HG03095 (cell line): ENCODE data around the gene NIPAL4.
A peak's percentile ranks its signal among the peaks of the same experiment; 100 is the strongest.
"Not testable (repeated sequence)": the region's sequence is repeated elsewhere in the genome, so short reads cannot be mapped to it uniquely, and the experiment has no call there.

Source experiments
- ATAC-seq: cut with Tn5 transposase; IDR thresholded peaks from one replicate; pipeline ENCODE4 v1.9.1; 2021; ENCODE audit warnings: moderate library complexity; ENCODE audit not compliant: unreplicated experiment

The NIPAL4 gene

DNA sequence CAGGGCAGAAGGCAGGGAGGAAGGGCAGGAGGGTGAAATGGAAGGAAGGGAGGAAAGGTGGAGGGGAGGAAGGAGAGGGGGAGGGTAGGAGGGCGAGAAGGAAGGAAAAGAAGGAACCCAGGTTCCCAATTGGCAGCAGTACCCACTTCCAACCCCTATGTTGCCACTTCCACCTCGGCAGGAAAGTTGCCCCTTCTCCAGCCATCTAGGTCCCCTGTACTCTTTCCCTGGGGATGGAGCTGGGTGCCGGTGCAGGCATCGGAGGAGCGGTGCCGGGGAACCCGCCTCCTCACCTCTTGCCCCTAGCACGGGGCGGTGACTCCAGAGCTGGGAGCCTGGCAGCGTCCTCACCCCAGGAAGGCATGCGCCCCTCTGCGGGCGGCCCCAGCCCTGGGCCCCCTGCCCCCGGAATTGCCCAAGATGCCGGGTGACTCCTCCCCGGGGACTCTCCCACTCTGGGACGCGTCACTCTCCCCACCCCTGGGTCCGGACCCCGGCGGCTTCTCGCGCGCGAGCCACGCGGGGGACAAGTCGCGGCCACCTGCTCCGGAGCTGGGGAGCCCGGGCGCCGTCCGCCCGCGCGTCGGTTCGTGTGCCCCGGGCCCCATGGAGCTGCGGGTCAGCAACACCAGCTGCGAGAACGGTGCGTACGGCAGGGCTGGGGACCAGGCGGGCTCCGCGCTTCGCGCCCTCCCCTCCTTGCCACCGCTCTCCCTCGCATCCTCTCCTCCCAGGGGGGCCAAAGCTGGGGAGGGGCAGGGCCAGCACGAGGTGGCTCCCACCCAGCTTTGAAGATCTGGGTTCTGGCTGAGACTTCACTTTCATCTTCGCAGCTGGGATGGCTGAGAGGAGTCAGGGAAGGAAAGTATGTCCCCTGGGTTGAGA, at the start of gene NIPAL4:
Gene NIPAL4, plus strand, starts transcription at position 499 of the 885 bp plus-strand sequence. Its CDS starts 108 bp downstream, at position 607.
- ATAC-seq, result no peak

DNA sequence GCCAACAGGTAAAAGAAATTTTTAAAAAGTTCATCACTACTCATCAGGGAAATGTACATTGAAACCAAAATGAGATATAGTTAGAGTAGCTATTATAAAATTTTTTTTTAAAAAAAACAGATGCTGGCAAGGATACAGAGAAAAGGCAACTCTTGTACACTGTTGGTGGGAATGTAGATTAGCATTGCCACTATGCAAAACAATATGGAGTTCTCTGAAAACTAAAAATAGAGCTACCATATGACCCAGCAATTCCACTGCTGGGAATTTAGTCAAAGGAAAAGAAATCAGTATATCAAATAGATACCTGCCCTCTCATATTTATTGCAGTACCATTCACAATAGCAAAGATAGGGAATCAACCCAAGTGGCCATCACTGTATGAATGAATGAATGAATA, 44.2 kb upstream of the NIPAL4 start:
- no peak for ATAC-seq

DNA sequence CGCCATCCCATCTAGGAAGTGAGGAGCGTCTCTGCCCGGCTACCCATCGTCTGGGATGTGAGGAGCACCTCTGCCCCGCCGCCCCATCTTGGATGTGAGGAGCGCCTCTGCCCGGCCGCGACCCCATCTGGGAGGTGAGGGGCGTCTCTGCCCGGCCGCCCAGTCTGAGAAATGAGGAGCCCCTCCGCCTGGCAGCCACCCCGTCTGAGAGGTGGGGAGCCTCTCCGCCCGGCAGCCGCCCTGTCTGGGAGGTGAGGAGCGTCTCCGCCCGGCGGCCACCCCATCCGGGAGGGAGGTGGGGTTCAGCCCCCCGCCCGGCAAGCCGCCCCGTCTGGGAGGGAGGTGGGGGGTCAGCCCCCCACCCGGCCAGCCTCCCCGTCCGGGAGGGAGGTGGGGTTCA, 40.5 kb upstream of the NIPAL4 start:
- ATAC-seq, result not testable (repeated sequence)

DNA sequence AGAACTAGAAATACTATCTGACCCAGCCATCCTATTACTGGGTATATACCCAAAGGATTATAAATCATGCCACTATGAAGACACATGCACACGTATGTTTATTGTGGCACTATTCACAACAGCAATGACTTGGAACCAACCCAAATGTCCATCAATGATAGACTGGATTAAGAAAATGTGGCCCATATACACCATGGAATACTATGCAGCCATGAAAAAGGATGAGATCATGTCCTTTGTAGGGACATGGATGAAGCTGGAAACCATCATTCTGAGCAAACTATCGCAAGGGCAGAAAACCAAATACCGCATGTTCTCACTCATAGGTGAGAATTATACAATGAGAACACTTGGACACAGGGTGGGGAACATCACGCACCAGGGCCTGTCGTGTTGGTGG, 30.1 kb upstream of the NIPAL4 start:
- not testable (repeated sequence) for ATAC-seq

DNA sequence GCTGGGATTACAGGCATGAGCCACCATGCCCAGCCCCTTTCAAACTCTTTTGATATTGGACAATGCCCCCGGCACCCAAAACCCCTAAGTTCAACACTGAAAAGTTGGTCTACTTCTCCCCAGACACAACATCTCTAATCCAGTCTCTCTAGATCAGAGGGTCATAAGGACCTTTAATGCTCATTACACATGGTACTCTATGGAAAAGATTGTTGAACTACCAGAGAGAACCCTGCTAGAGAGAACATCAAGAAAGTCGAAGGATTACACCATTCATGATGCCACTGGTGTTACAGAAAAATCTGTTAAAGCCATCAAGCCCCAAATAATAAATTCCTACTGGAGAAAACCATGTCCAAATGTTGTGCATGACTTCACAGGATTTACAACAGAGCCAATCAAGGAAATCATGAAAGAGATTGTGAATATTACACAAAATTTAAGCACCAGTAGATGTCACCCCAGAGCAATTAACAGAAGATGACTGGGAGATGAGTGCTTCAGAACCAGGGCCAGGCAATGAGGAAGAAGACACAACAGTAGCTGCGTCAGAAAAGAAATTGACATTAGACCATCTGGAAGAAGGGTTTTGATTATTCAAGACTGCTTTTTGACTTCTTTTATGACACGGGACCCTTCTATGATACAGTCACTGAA, 28.3 kb upstream of the NIPAL4 start:
- peak; percentile 83 for ATAC-seq

DNA sequence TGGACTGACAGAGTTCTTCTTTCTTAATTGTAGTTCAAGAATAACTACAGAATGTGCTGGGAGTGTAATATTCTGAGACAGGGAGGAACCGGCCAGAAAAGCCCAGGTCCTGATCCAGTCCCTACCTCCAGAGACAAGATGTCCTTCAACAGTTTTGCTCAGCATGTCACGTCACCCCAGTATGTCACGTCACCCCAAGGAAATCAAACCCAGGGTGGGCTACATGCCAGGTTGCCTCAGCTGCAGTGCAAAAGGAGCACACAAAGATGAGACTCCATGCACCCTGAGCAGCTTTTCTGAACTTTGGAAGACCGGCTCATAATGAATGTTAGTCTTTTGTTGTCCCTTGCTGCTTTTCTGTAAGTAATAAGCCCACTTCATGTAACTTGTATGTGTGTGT, 25.9 kb upstream of the NIPAL4 start:
- ATAC-seq, result no peak

DNA sequence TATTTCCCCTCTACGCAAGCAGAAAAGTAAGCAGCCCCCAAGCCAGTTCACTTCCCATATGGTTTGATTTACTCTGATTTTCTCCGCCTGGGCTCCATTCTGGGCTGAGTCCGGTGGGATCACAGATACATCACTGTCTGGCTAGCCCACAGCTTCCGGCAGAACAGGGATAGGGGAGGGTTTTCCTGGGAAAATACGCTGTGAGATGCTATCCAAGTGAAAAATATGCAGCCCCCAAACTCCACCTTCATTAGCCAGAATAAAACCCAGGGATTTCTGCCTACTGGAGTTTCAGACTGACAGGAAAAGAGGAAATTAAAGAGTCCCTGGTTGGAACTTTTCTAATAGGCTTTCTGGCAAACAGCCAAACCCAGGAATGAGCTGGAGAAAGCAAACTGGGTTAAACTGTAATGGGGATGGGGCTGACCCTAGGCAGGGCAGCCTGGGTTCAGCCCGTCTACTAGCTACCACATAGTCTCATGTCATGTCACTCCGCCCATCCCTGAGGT, 16.9 kb upstream of the NIPAL4 start:
- ATAC-seq, result no peak

DNA sequence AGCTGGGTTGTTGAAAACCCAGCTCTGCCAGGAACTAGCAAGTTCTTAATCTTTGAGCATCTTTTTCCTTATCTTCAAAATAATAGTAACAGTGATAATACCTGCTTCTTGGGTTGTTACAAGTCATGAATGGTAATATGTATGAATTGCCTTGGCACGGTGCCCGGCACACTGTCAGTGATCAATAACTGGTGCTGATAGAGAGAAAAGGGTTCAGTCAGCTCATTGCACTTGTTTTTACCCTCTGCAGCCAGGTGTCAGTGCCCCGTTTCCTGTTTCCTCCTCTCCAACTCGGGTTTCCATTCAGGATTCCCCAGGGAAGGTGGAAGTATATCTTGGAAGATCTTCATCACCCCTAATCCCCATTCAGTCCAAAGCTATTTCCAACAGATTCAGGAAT, 15.8 kb upstream of the NIPAL4 start:
- no peak for ATAC-seq

DNA sequence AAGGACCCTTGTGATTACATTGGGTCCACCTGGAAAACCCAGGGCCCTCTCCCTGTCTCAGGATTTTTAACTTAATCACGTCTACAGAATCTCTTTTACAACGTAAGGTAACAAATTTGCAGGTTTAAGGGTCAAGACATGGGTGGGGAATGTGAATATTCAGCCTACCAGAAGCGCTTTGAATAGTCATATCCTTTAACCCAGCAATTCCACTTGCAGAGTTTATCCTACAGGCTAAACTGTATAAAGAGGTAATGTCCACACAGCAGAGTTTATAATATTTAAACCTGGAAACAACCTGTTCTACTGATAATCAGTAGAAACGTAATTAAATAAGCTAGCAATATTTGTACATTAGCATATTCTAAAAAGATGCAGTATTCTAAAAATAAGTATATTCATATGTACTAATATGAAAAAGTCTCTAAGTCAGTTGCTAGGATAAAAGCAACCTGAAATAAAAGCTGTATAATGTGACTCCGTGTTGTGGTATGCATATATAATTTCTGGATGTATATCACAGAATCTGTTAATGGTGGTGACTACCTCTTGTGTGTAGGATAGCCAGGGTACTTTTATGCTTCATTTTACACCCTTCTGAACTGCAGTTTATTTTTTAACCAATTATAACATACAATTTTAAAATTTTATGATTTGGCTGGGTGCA, 14.1 kb upstream of the NIPAL4 start:
- no peak for ATAC-seq

DNA sequence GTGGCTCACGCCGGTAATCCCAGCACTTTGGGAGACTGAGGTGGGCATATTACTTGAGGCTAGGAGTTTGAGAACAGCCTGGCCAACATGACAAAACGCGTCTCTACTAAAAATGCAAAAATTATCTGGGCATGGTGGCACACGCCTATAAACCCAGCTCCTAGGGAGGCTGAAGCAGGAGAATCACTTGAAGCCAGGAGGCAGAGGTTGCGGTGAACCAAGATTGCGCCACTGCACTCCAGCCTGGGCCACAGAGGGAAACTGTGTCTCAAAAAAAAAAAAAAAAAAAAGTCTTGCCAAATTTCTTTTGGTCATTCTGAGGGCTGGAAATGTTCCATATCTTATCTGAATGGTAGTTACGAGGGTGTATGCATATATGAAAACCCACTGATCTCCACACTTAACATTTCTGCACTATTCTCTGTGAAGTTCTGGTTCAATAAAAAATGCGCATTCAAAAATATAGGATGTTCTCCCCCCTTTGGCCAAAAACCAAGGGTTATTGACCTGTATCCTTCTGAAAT, 13.5 kb upstream of the NIPAL4 start:
- no peak for ATAC-seq

DNA sequence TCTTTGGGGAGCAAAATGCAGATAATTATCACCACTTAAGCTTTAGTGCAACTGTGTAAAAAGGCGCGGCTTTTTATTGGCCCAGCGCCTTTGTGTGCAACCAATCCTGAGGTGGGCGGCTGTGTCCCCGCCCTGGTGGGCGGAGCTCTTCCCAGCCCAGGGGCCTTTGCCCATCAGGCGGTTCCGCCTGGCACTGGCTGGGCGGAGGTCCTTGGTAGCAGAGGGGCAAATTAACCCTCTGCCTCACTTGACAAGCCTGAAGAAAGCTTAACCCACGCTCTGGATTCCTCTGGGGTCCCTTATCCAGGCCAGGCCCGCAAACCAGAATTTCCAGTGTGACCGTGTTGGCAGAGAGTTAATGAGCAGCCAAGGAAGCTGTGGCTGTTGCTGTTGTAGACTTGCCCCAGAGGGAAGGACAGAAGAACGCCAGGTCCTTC, 12.8 kb upstream of the NIPAL4 start:
- no peak for ATAC-seq

DNA sequence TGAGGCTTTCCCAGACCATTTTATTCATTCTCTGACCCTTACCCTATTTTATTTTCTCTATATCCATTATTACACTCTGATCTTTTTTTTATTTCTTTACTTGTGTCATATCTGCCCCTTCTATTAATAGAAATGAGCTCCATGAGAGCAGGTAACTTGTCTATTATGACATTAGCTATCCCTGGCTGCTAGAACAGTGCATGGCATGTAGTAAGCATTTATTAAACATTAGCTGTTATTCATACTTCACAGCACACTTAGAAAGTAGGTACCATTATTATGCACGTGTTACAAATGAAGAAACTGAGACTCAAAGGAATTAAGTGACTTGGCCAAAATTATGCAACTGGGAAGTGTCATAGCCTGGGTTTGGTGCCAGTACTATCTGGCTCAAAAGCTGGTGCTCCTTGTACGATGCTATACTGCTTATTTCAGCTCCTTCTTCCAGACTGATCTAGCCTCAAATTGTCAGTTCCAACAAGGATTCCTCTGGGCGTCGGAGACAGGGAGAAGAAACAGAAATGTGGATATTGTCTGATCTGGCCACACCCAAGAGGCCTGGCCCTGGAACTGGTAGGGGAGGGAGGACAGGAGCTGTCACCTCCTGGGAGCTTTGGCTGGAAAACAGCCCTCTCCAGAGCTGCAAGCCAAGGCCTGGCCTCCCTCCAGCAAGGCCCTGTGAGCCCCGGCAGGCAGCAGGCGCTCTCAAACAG, 10.8 kb upstream of the NIPAL4 start:
- ATAC-seq, result no peak

DNA sequence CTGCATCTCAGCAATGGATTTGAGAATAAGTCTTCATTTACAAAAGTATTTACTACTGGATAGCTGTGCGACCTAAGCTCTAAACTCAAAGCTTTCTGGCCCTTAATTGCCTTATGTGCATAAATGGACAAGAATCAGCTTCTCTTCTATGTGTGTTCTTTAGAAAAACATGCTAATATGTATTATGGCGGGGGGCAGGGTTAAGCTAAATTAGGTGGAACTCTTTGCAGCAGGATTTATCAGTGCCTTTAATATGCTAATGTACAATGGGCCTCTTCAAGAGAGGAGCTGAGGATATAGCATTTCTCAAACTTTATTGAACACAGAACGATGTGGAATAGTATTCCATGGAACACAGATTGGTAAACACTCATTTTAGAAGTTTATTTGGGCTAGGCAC, 10.0 kb upstream of the NIPAL4 start:
- no peak for ATAC-seq

DNA sequence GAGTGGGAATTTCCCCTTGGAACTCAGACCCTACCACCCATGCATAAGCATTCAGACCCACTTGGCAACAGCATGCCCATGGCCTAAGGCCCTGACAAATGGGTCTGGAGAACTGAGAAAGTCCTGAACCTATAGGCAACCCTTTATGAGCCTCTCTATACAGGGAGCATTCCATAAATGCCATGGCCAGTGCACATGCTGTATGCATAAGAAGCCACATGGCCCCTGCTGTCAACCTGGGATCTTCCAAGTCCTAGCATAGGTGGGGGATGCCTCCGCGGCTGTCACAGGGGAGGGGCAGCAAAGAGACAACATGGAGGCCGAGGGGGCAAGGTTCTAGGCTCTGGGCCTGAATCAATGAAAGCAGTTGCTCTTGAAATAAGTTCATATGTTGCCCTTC, 8.2 kb upstream of the NIPAL4 start:
- no peak for ATAC-seq

DNA sequence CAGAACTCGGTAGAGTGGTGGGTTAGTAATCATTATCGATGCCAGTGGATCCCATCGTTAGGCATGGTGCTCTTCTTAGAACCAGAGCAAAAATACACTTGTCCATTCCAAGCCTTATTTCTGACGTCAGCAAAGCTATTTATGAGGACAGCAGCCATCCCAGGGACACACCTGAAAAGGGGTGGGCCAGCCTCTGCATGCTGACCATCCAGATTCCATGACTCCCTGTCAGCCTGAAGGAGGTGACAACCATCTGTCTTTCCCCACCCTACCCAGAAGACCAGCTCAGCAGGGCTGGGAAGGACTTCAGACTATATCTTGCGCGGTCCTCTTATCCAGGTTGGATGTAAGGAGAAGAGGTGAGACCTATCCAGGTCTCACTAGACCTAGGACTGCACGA, 5.7 kb upstream of the NIPAL4 start:
- no peak for ATAC-seq

DNA sequence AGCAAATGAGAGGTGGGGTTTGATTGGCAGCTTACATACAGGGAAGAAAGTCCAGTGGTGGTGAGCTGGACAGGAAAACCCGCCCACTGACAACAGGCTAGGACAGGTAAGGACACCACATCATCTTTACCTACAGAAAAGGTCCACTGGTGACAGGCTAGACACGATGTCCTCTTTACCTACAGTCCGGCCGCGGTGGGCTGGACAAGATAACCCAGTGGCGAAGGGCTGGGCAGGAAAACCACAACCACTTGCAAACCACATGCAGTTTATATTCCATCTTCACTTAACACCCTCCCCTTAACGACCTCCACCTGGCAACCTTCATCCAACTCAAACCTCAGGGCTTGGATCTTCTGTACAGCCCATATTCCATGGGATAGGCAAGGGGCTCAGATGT, 5.0 kb upstream of the NIPAL4 start:
- no peak for ATAC-seq

DNA sequence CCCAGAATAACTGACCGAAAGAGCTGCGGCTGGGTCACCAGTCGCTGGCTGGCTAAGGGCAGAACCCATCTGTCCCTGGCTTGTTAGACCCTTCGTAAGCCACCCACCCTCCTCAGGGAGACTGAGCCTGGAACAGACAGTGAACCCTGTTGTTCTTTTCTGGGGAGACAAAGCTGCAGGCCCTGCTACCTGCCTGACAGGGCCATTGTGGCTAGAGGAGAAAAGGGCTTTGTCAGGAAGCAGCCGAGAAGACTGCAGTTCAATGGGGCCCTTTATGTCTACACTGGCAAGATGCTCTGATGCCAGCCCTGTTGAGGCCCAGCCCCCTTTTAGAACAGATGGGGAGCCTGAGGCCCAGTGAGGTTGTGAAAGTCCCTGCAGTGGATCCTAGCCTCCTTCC, 3.7 kb upstream of the NIPAL4 start:
- no peak for ATAC-seq

DNA sequence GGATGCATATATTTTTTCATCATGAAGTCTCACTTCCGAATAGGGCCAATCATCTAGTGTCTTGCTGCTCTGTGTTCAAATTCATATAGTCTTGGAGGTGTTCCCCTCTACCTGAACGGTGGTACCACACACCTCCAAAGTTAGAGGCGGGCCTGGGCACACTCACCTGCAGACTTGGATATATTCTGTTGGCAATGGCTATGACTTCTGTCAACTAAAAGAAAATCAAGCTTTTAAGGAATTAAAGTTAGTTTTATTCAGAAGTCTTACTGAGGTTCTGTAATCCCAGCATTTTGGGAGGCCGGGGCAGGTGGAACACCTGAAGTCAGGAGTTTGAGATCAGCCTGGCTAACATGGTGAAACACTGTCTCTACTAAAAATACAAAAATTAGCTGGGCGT, 2.6 kb upstream of the NIPAL4 start:
- no peak for ATAC-seq

DNA sequence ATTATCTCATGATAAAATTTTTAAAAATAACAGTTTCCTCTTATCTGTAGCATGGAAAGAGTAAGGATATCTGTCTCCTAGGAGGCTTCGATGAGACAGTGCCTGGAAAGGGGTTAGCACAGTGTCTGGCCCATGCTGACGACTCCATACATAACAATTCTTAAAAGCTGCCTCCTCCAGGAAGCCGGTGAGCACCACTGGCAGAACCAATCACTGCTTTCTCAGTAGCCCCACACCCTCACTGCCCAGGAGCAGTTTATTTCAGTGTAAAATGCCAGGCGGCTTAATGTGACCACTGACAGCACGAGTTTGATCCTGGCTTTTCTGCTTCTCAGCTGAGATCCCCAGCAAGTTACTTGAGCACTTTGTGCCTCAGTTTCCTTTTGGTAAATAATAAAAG, 1.2 kb upstream of the NIPAL4 start:
- no peak for ATAC-seq

DNA sequence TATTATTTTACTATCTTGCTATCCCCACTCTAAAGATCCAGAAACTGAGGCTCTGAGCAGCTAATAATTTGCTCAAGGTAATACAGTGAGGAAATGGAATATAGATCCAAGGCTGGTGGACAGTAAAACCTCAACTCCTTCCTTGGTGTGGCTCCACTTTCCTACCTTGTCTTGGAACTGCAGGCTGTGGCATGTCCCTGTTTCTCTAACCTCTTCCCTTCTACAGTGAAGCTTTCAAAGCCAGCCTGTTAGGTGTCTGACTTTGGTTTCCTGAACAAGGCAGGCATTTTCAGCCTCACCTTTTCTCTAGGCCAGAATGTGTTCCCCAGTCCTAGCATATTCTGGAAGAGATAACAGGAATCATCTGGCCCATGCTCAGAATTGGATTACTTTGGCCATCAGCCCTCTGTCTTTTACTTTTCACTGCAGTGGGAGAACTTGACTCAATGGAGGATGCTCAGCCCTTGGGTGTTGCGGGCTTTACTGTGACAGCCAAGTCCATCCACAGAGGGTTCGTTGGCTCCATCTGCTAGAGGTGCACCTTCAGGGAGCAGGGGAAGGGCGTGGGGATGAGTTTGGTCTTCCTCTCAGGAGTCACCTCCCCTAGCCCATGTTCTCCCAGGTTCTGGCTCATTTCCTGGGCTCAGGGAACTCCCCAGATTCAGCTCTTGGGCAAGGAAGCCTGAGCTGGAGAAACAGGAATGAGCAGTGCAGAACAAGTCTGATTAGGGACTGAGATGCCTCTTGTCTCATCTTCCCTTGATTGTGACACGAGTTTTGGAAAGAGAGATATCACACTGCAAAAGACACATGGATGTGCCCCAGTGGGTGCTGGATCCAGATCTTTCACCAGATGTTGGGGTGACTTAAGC, 1.1 kb downstream of the NIPAL4 start:
- no peak for ATAC-seq
